ENCODE data around the gene SIK3. TPM values are rescaled to one million over a fixed set of nuclear protein-coding genes. Genes with fewer than 3 reads are reported as not detected.

The SIK3 gene
- total RNA-seq, 1 donor from 2014 or later = 29.4 TPM

DNA sequence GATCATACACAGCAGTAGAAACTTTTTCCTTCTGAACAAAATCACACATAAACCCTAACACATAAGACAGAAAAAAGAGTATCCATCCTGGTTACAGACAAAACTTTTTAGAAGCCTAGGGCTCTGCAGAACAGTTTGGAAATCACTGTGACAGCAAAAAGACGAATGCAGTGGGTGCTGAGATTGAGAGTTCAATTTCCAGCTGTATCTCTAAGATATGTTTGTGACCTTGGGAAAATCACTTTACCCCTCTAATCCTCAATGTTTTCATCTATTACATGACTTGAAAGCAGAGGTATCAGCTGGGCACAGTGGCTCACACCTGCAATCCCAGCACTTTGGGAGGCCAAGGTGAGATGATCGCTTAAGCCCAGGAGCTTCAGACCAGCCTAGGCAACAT is 128.5 kb downstream of the SIK3 start:
- Mint-ChIP-seq H3K4me1 (ENCODE audit: unreplicated experiment) (peaks cover 22% of the 10 kb centered on the region), H3K4me3 (ENCODE audit: unreplicated experiment) (no peak overlapping the region), H3K27me3 (ENCODE audit: unreplicated experiment) (peaks cover 3% of the 10 kb centered on the region), H3K9me3 (ENCODE audit: unreplicated experiment) (no peaks in the 10 kb centered on the region), H3K27ac (ENCODE audit: unreplicated experiment) (no peak overlapping the region), H3K36me3 (ENCODE audit: low read depth, unreplicated experiment) (no peaks in the 10 kb centered on the region)
- no peak for DNase-seq (ENCODE audit: low spot score)
- TF ChIP-seq, protein P1, sequence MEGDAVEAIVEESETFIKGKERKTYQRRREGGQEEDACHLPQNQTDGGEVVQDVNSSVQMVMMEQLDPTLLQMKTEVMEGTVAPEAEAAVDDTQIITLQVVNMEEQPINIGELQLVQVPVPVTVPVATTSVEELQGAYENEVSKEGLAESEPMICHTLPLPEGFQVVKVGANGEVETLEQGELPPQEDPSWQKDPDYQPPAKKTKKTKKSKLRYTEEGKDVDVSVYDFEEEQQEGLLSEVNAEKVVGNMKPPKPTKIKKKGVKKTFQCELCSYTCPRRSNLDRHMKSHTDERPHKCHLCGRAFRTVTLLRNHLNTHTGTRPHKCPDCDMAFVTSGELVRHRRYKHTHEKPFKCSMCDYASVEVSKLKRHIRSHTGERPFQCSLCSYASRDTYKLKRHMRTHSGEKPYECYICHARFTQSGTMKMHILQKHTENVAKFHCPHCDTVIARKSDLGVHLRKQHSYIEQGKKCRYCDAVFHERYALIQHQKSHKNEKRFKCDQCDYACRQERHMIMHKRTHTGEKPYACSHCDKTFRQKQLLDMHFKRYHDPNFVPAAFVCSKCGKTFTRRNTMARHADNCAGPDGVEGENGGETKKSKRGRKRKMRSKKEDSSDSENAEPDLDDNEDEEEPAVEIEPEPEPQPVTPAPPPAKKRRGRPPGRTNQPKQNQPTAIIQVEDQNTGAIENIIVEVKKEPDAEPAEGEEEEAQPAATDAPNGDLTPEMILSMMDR (IDR thresholded peaks at IDR 0.05; ENCODE audit: unreplicated experiment) = no peak

GRCh38 chr11:116964269-116964668 is 134.0 kb downstream of the SIK3 start:
- Mint-ChIP-seq H3K9me3 (ENCODE audit: unreplicated experiment) (no peaks in the 10 kb centered on the region), H3K27ac (ENCODE audit: unreplicated experiment) (no peak overlapping the region), H3K4me3 (ENCODE audit: unreplicated experiment) (no peak overlapping the region), H3K36me3 (ENCODE audit: low read depth, unreplicated experiment) (no peaks in the 10 kb centered on the region), H3K27me3 (ENCODE audit: unreplicated experiment) (no peaks in the 10 kb centered on the region), H3K4me1 (ENCODE audit: unreplicated experiment) (peaks cover 7% of the 10 kb centered on the region)
- no peak for DNase-seq (ENCODE audit: low spot score)
- TF ChIP-seq, protein P1 (IDR thresholded peaks at IDR 0.05; ENCODE audit: unreplicated experiment) = no peak

- Mint-ChIP-seq H3K36me3 (ENCODE audit: low read depth, unreplicated experiment) (no peaks in the 10 kb centered on the region), H3K27me3 (ENCODE audit: unreplicated experiment) (no peaks in the 10 kb centered on the region), H3K9me3 (ENCODE audit: unreplicated experiment) (no peaks in the 10 kb centered on the region), H3K4me3 (ENCODE audit: unreplicated experiment) (no peak overlapping the region), H3K4me1 (ENCODE audit: unreplicated experiment) (peaks cover 7% of the 10 kb centered on the region), H3K27ac (ENCODE audit: unreplicated experiment) (no peak overlapping the region)
- TF ChIP-seq, protein P1 (IDR thresholded peaks at IDR 0.05; ENCODE audit: unreplicated experiment) = no peak
- no peak for DNase-seq (ENCODE audit: low spot score)
Measured at GRCh38 chr11:116963813-116964212, 134.4 kb downstream of the SIK3 start.

DNA sequence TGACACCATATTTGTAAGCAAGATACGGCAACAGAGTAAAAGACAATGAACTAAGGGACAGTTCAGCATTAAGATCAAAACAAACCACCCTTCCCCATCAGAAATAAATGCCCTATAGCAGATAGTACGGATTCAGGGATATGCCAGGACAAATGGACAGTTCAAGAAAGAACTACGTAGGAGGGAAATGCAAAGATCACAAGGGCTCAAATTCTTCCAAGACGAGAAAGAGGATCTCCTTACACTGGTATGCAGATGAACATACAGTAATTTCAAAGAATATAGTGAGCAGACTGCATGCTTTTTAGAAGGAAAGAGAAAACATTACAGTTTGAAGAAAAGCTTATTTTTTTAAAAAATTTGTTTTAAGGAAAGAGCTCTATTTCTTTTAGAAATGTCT is 136.1 kb downstream of the SIK3 start:
- H3K4me1 Mint-ChIP-seq (ENCODE audit: unreplicated experiment) = peaks cover 4% of the 10 kb centered on the region
- H3K9me3 Mint-ChIP-seq (ENCODE audit: unreplicated experiment) = no peaks in the 10 kb centered on the region
- no peak for DNase-seq (ENCODE audit: low spot score)
- TF ChIP-seq, protein P1 (IDR thresholded peaks at IDR 0.05; ENCODE audit: unreplicated experiment) = no peak
- H3K36me3 Mint-ChIP-seq (ENCODE audit: low read depth, unreplicated experiment) = no peaks in the 10 kb centered on the region
- no peaks in the 10 kb centered on the region for H3K27me3 Mint-ChIP-seq (ENCODE audit: unreplicated experiment)
- no peak overlapping the region for H3K27ac Mint-ChIP-seq (ENCODE audit: unreplicated experiment)
- H3K4me3 Mint-ChIP-seq (ENCODE audit: unreplicated experiment) = no peak overlapping the region

DNA sequence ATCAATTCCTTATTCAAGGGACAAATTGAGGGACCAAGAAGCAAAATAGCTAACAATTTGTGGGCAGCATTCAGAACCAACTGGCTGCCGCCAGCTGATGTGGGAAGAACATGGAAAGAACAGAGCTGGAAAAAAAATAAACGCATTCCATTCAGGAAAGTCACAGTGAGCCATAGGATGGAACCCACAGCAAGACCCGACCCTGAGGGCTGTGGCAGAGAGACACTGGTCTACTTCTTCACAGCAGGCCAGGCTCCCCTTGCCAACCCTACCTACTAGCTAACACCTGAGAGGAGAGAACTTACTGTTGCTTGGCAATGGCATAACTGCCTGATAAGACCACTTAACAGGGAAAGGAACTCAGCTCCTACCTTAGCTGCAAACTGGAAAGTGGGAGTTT is 137.3 kb downstream of the SIK3 start:
- H3K4me1 Mint-ChIP-seq (ENCODE audit: unreplicated experiment) = peaks cover 3% of the 10 kb centered on the region
- no peaks in the 10 kb centered on the region for H3K9me3 Mint-ChIP-seq (ENCODE audit: unreplicated experiment)
- H3K27me3 Mint-ChIP-seq (ENCODE audit: unreplicated experiment) = no peaks in the 10 kb centered on the region
- H3K27ac Mint-ChIP-seq (ENCODE audit: unreplicated experiment) = no peak overlapping the region
- H3K4me3 Mint-ChIP-seq (ENCODE audit: unreplicated experiment) = no peak overlapping the region
- TF ChIP-seq, protein P1 (IDR thresholded peaks at IDR 0.05; ENCODE audit: unreplicated experiment) = no peak
- no peaks in the 10 kb centered on the region for H3K36me3 Mint-ChIP-seq (ENCODE audit: low read depth, unreplicated experiment)
- no peak for DNase-seq (ENCODE audit: low spot score)
